SU-DHL-6 (cell line): ENCODE results near the gene ARVCF.
"Not testable (repeated sequence)": the region's sequence is repeated elsewhere in the genome, so short reads cannot be mapped to it uniquely, and the experiment has no call there.

Source experiments
- H2AFZ ChIP-seq: fragments of 200-600 bp; sonication (generic); 2 replicates; pipeline ENCODE4 v1.6.1; 2014; ENCODE audit warnings: low read depth, mild to moderate bottlenecking, moderate library complexity, mixed read lengths, antibody characterized with exemption, low read length; ENCODE audit not compliant: severe bottlenecking
- H3F3A ChIP-seq: fragments of 200-600 bp; shearing (Covaris generic); 2 replicates; pipeline ENCODE4 v1.6.0; 2016; ENCODE audit warnings: antibody characterized with exemption, mild to moderate bottlenecking; ENCODE audit not compliant: insufficient read depth
- H3K27ac ChIP-seq: fragments of 200-600 bp; sonication (generic); 2 replicates; pipeline ENCODE4 v1.5.1; 2016; ENCODE audit warnings: low read depth, mild to moderate bottlenecking, low read length, moderate library complexity, mixed read lengths
- H3K27me3 ChIP-seq: fragments of 200-600 bp; sonication (generic), shearing (Covaris generic); 2 replicates; pipeline ENCODE4 v1.6.0; 2014; ENCODE audit warnings: mild to moderate bottlenecking, low read length
- H3K36me3 ChIP-seq: fragments of 200-600 bp; sonication (generic); 2 replicates; pipeline ENCODE4 v1.6.1; 2014; ENCODE audit warnings: mild to moderate bottlenecking, low read length, mixed read lengths
- H3K4me2 ChIP-seq: fragments of 300-600, 200-600 bp; shearing (Covaris generic), sonication (generic); 2 replicates; pipeline ENCODE4 v1.6.0; 2014; ENCODE audit warnings: low read length, low read depth, mild to moderate bottlenecking; ENCODE audit not compliant: poor library complexity, severe bottlenecking
- H3K4me3 ChIP-seq: fragments of 200-600 bp; sonication (generic); 2 replicates; pipeline ENCODE4 v1.5.1; 2014; ENCODE audit warnings: antibody characterized with exemption, low read length, mild to moderate bottlenecking, mixed read lengths; ENCODE audit not compliant: insufficient read depth, poor library complexity, severe bottlenecking
- H3K79me2 ChIP-seq: fragments of 200-600 bp; sonication (generic); 2 replicates; pipeline ENCODE4 v1.6.1; 2014; ENCODE audit warnings: mild to moderate bottlenecking, low read length, moderate library complexity; ENCODE audit not compliant: insufficient read depth
- H3K9ac ChIP-seq: fragments of 200-600 bp; sonication (generic); 2 replicates; pipeline ENCODE4 v1.7.0; 2014; ENCODE audit warnings: mild to moderate bottlenecking, low read length
- H3K9me2 ChIP-seq: fragments of 200-600 bp; sonication (generic); replicated peaks from 2 replicates; pipeline ENCODE4 v1.6.1; 2014; ENCODE audit warnings: low read length; ENCODE audit not compliant: insufficient read depth
- H3K9me3 ChIP-seq: fragments of 200-600 bp; sonication (generic); 2 replicates; pipeline ENCODE4 v1.6.1; 2014; ENCODE audit warnings: low read length, mixed read lengths; ENCODE audit not compliant: insufficient read depth
- H4K20me1 ChIP-seq: fragments of 200-600 bp; sonication (generic); 2 replicates; pipeline ENCODE4 v1.6.1; 2014; ENCODE audit warnings: low read depth, mild to moderate bottlenecking, antibody characterized with exemption, low read length, moderate library complexity, mixed read lengths
- EZH2phosphoT487 ChIP-seq: fragments of 200-600 bp; sonication (generic), shearing (Covaris generic); conservative IDR thresholded peaks from 2 replicates; pipeline ENCODE4 v1.6.1; 2018; ENCODE audit warnings: mild to moderate bottlenecking, antibody characterized with exemption, low read length, moderate library complexity, mixed read lengths
- TF ChIP-seq, protein P1 (sequence below): fragments of 200-600 bp; sonication (generic); IDR thresholded peaks from one replicate; pipeline ENCODE4 v1.5.1; 2017; ENCODE audit warnings: antibody characterized with exemption, mild to moderate bottlenecking, low read length, moderate library complexity; ENCODE audit not compliant: insufficient read depth, poor library complexity, severe bottlenecking

Gene ARVCF

GRCh38 chr22:19936513-19936912 is 80.1 kb downstream of the ARVCF start:
- Histone ChIP-seq H3K79me2 (no peaks in the 10 kb centered on the region), H3K9me3 (no peaks in the 10 kb centered on the region), H2AFZ (no peak overlapping the region), H4K20me1 (no peaks in the 10 kb centered on the region), H3K9me2 (no peaks in the 10 kb centered on the region), H3K27me3 (no peaks in the 10 kb centered on the region), H3K9ac (no peak overlapping the region), H3K27ac (no peak overlapping the region), H3K36me3 (no peaks in the 10 kb centered on the region), H3K4me3 (no peak overlapping the region), H3K4me2 (no peak overlapping the region), H3F3A (no peaks in the 10 kb centered on the region)
- TF ChIP-seq, protein P1, sequence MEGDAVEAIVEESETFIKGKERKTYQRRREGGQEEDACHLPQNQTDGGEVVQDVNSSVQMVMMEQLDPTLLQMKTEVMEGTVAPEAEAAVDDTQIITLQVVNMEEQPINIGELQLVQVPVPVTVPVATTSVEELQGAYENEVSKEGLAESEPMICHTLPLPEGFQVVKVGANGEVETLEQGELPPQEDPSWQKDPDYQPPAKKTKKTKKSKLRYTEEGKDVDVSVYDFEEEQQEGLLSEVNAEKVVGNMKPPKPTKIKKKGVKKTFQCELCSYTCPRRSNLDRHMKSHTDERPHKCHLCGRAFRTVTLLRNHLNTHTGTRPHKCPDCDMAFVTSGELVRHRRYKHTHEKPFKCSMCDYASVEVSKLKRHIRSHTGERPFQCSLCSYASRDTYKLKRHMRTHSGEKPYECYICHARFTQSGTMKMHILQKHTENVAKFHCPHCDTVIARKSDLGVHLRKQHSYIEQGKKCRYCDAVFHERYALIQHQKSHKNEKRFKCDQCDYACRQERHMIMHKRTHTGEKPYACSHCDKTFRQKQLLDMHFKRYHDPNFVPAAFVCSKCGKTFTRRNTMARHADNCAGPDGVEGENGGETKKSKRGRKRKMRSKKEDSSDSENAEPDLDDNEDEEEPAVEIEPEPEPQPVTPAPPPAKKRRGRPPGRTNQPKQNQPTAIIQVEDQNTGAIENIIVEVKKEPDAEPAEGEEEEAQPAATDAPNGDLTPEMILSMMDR, result no peak
- no peak for TF ChIP-seq EZH2phosphoT487

DNA sequence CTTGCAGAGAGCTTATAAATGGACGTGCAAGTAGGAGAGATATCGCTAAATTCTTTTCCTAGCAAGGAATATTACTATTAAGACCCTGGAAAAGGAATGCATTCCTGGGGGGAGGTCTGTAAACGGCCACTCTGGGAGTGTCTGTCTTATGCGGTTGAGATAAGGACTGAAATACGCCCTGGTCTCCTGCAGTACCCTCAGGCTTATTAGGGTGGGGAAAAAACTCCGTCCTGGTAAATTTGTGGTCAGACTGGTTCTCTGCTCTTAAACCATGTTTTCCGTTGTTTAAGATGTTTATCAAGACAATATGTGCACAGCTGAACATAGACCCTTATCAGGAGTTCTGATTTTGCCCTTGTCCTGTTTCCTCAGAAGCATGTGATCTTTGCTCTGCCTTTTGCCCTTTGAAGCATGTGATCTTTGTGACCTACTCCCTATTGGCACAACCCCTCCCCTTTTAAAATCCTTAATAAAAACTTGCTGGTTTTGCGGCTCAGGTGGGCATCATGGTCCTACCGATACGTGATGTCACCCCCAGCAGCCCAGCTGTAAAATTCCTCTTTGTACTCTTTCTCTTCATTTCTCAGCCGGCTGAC is 81.4 kb downstream of the ARVCF start:
- not testable (repeated sequence) for H3K27me3 ChIP-seq, H3K27ac ChIP-seq, H3K9ac ChIP-seq, H3K9me3 ChIP-seq, H3K9me2 ChIP-seq, H3K4me2 ChIP-seq, H3F3A ChIP-seq, H3K79me2 ChIP-seq, H3K36me3 ChIP-seq, H3K4me3 ChIP-seq, H4K20me1 ChIP-seq, H2AFZ ChIP-seq

GRCh38 chr22:19933341-19934241 is 83.0 kb downstream of the ARVCF start:
- Histone ChIP-seq H3K9me2 (no peaks in the 10 kb centered on the region), H2AFZ (no peak overlapping the region), H3K27me3 (no peaks in the 10 kb centered on the region), H3K27ac (no peak overlapping the region), H3F3A (no peaks in the 10 kb centered on the region), H3K36me3 (no peaks in the 10 kb centered on the region), H3K9me3 (no peaks in the 10 kb centered on the region), H4K20me1 (no peaks in the 10 kb centered on the region), H3K4me2 (no peak overlapping the region), H3K4me3 (no peak overlapping the region), H3K79me2 (no peaks in the 10 kb centered on the region), H3K9ac (no peak overlapping the region)
- no peak for TF ChIP-seq EZH2phosphoT487
- TF ChIP-seq, protein P1, result no peak
